ENCODE measurements around the gene TEX29.

TEX29 gene

GRCh38 chr13:111371720-111372119 lies 51.3 kb downstream of the TEX29 start:
- ChIA-PET POLR2A (no interaction called here), CTCF (no interaction called here)
- Histone ChIP-seq H3K9me3 (ENCODE audit: control insufficient read depth, insufficient read depth, low read depth, low read length) (no peaks in the 10 kb centered on the region), H3K4me3 (ENCODE audit: low read depth, low read length) (no peak overlapping the region), H3K36me3 (ENCODE audit: control insufficient read depth in 2 of 2, insufficient read depth in 1 of 2, low read length in 2 of 2) (no peaks in the 10 kb centered on the region), H3K27ac (ENCODE audit: extremely low read depth, low read depth, low read length) (no peak overlapping the region), H3K4me1 (ENCODE audit: control insufficient read depth, insufficient read depth, low read length) (no peaks in the 10 kb centered on the region)
- TF ChIP-seq ZNF488 (tag by site-specific recombination; IDR thresholded peaks at IDR 0.05) (no peak), ZNF473 (tag by site-specific recombination; IDR thresholded peaks at IDR 0.05) (no peak), ZFP69B (tag by site-specific recombination; IDR thresholded peaks at IDR 0.05) (no peak), PRDM1 (tag by site-specific recombination; IDR thresholded peaks at IDR 0.05) (no peak), ZNF214 (tag by site-specific recombination; IDR thresholded peaks at IDR 0.05; ENCODE audit: borderline replicate concordance) (no peak), ZNF501 (tag by site-specific recombination; IDR thresholded peaks at IDR 0.05) (no peak), ZNF350 (tag by site-specific recombination; IDR thresholded peaks at IDR 0.05) (no peak), ZNF426 (tag by site-specific recombination; IDR thresholded peaks at IDR 0.05) (no peak), ZNF24 (tag by site-specific recombination; IDR thresholded peaks at IDR 0.05) (no peak), ZNF10 (tag by site-specific recombination; IDR thresholded peaks at IDR 0.05) (no peak), ZBTB7A (tag by site-specific recombination; IDR thresholded peaks at IDR 0.05; ENCODE audit: low read depth) (no peak)

GRCh38 chr13:111372651-111373425 lies 52.4 kb downstream of the TEX29 start:
- Histone ChIP-seq H3K27ac (ENCODE audit: extremely low read depth, low read depth, low read length) (no peak overlapping the region), H3K4me3 (ENCODE audit: low read depth, low read length) (no peak overlapping the region), H3K36me3 (ENCODE audit: control insufficient read depth in 2 of 2, insufficient read depth in 1 of 2, low read length in 2 of 2) (no peaks in the 10 kb centered on the region), H3K9me3 (ENCODE audit: control insufficient read depth, insufficient read depth, low read depth, low read length) (no peaks in the 10 kb centered on the region), H3K4me1 (ENCODE audit: control insufficient read depth, insufficient read depth, low read length) (no peaks in the 10 kb centered on the region)
- ChIA-PET CTCF (no interaction called here), POLR2A (no interaction called here)
- TF ChIP-seq ZNF548 (tag by site-specific recombination; IDR thresholded peaks at IDR 0.05), result no peak
- 0 out of 2 replicates have a peak, but pooled peaks have one; percentile 33 for TF ChIP-seq SCRT2 (tag by site-specific recombination; IDR thresholded peaks at IDR 0.05)
- TF ChIP-seq ZNF610 (tag by site-specific recombination; IDR thresholded peaks at IDR 0.05; ENCODE audit: borderline replicate concordance), result no peak
- no peak for TF ChIP-seq TRIM28 (IDR thresholded peaks at IDR 0.05; ENCODE audit: borderline replicate concordance, low read length)
- TF ChIP-seq, protein P1, sequence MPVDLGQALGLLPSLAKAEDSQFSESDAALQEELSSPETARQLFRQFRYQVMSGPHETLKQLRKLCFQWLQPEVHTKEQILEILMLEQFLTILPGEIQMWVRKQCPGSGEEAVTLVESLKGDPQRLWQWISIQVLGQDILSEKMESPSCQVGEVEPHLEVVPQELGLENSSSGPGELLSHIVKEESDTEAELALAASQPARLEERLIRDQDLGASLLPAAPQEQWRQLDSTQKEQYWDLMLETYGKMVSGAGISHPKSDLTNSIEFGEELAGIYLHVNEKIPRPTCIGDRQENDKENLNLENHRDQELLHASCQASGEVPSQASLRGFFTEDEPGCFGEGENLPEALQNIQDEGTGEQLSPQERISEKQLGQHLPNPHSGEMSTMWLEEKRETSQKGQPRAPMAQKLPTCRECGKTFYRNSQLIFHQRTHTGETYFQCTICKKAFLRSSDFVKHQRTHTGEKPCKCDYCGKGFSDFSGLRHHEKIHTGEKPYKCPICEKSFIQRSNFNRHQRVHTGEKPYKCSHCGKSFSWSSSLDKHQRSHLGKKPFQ (tag by site-specific recombination; IDR thresholded peaks at IDR 0.05), result no peak

DNA sequence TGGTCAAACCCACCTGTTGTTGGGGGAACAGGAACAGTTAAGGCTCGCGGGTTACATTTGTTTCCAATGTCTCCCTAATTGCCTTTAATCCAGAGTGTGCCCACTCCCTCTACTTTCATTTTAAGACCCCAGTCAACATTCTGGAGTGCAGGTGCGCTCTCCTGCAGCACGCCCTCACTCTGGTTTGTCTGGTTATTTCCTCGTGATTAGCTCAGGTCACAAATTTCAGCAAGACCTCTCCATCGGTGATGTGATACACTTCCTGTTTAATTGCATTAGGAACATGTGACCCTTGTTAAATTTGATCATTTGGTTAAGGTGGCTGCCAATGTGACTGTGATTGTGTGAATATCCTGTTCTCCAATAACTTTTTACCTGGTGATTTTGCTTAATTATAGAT lies 53.0 kb downstream of the TEX29 start:
- no peaks in the 10 kb centered on the region for H3K36me3 ChIP-seq (ENCODE audit: control insufficient read depth in 2 of 2, insufficient read depth in 1 of 2, low read length in 2 of 2)
- ChIA-PET POLR2A (no interaction called here), CTCF (no interaction called here)
- H3K27ac ChIP-seq (ENCODE audit: extremely low read depth, low read depth, low read length), result no peak overlapping the region
- no peaks in the 10 kb centered on the region for H3K9me3 ChIP-seq (ENCODE audit: control insufficient read depth, insufficient read depth, low read depth, low read length)
- no peaks in the 10 kb centered on the region for H3K4me1 ChIP-seq (ENCODE audit: control insufficient read depth, insufficient read depth, low read length)
- H3K4me3 ChIP-seq (ENCODE audit: low read depth, low read length), result no peak overlapping the region
- TF ChIP-seq, protein P2, sequence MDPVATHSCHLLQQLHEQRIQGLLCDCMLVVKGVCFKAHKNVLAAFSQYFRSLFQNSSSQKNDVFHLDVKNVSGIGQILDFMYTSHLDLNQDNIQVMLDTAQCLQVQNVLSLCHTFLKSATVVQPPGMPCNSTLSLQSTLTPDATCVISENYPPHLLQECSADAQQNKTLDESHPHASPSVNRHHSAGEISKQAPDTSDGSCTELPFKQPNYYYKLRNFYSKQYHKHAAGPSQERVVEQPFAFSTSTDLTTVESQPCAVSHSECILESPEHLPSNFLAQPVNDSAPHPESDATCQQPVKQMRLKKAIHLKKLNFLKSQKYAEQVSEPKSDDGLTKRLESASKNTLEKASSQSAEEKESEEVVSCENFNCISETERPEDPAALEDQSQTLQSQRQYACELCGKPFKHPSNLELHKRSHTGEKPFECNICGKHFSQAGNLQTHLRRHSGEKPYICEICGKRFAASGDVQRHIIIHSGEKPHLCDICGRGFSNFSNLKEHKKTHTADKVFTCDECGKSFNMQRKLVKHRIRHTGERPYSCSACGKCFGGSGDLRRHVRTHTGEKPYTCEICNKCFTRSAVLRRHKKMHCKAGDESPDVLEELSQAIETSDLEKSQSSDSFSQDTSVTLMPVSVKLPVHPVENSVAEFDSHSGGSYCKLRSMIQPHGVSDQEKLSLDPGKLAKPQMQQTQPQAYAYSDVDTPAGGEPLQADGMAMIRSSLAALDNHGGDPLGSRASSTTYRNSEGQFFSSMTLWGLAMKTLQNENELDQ (tag by site-specific recombination; IDR thresholded peaks at IDR 0.05; ENCODE audit: low read depth), result no peak
- TF ChIP-seq ZNF354C (tag by site-specific recombination; IDR thresholded peaks at IDR 0.05; ENCODE audit: borderline replicate concordance, low read depth) (no peak), ZNF146 (tag by site-specific recombination; IDR thresholded peaks at IDR 0.05) (no peak), ZNF837 (tag by site-specific recombination; IDR thresholded peaks at IDR 0.05) (no peak), OSR2 (tag by site-specific recombination; IDR thresholded peaks at IDR 0.05) (no peak), GLI4 (tag by site-specific recombination; IDR thresholded peaks at IDR 0.05) (no peak), ZNF266 (tag by site-specific recombination; IDR thresholded peaks at IDR 0.05; ENCODE audit: low read depth) (no peak), RBAK (tag by site-specific recombination; IDR thresholded peaks at IDR 0.05) (no peak), ZNF398 (tag by site-specific recombination; IDR thresholded peaks at IDR 0.05) (no peak), ZNF580 (tag by site-specific recombination; IDR thresholded peaks at IDR 0.05) (no peak), ZNF140 (tag by site-specific recombination; IDR thresholded peaks at IDR 0.05) (no peak)
